H1 (cell line): ENCODE results near the gene NSFL1C. TPM values are rescaled to one million over a fixed set of nuclear protein-coding genes. Genes with fewer than 3 reads are reported as not detected.

Source experiments
- CTCF ChIA-PET: fragments of 300-600 bp; sonication (Branson Sonifier 250); formaldehyde crosslinking; loops from one replicate; lab custom pipeline; 2021; ENCODE audit not compliant: partially characterized antibody; lab: Charles Lee
- POLR2A ChIA-PET: fragments of 300-600 bp; sonication (Branson Sonifier 250); formaldehyde crosslinking; loops from one replicate; lab custom pipeline; 2021; ENCODE audit warnings: inconsistent platforms; ENCODE audit not compliant: partially characterized antibody; lab: Charles Lee
- DNase-seq, 2 experiments: peaks; one replicate each; pipeline versions ENCODE4 v3.0.0 to v3.0.0-alpha.2; 2010 to 2022; ENCODE audit warnings: low spot score in 2 of 2, low read depth in 1 of 2, mixed read lengths in 1 of 2
- FAIRE-seq: peaks from 2 replicates; lab custom pipeline; 2011; peaks lifted over from hg19 to GRCh38; lab: Jason Lieb, UNC
- H2AFZ ChIP-seq: 2 replicates; pipeline ENCODE4 v1.8.1; 2012; ENCODE audit warnings: low read length, inconsistent platforms
- H2AK5ac ChIP-seq: 2 replicates; pipeline ENCODE4 v1.6.1; 2013; ENCODE audit warnings: low read depth, low read length
- H2BK120ac ChIP-seq: replicated peaks from 2 replicates; pipeline ENCODE3; 2013; ENCODE audit warnings: low read depth, low read length, inconsistent platforms
- H2BK12ac ChIP-seq: 2 replicates; pipeline ENCODE4 v1.6.1; 2013; ENCODE audit warnings: low read depth, low read length
- H2BK15ac ChIP-seq: 2 replicates; pipeline ENCODE4 v1.6.1; 2013; ENCODE audit warnings: low read length
- H2BK20ac ChIP-seq: 2 replicates; pipeline ENCODE4 v1.6.1; 2013; ENCODE audit warnings: low read length
- H2BK5ac ChIP-seq: 2 replicates; pipeline ENCODE4 v1.6.1; 2013; ENCODE audit warnings: low read depth, low read length
- H3K14ac ChIP-seq: 2 replicates; pipeline ENCODE4 v1.6.1; 2013; ENCODE audit warnings: inconsistent platforms; ENCODE audit not compliant: insufficient read length
- H3K18ac ChIP-seq: 2 replicates; pipeline ENCODE4 v1.6.1; 2013; ENCODE audit warnings: low read length; ENCODE audit errors: extremely low read depth
- H3K23ac ChIP-seq: 2 replicates; pipeline ENCODE4 v1.6.1; 2013; ENCODE audit warnings: inconsistent platforms; ENCODE audit not compliant: insufficient read length
- H3K23me2 ChIP-seq: 2 replicates; pipeline ENCODE4 v1.6.1; 2013; ENCODE audit warnings: low read depth, low read length
- H3K27ac ChIP-seq: 2 replicates; pipeline ENCODE4 v1.6.1; 2011; ENCODE audit warnings: low read depth, low read length, inconsistent platforms
- H3K27me3 ChIP-seq, 4 experiments: replicated peaks in 1 of 4; 1 replicate in 1 of 4; 2 replicates in 3 of 4; pipeline versions ENCODE4 v1.6.1 to v1.8.1; 2011 to 2013; ENCODE audit warnings: low read length in 3 of 4, mild to moderate bottlenecking in 3 of 4, inconsistent platforms in 2 of 4, mixed read lengths in 2 of 4, moderate library complexity in 1 of 4; ENCODE audit not compliant: control insufficient read depth in 3 of 4, insufficient read depth in 3 of 4; ENCODE audit errors: extremely low read depth in 1 of 4
- H3K36me3 ChIP-seq, 4 experiments: 2 replicates each; pipeline versions ENCODE4 v1.6.1 to v1.8.1; 2011 to 2013; ENCODE audit warnings: mild to moderate bottlenecking in 4 of 4, low read length in 3 of 4, moderate library complexity in 2 of 4, control low read depth in 1 of 4, inconsistent platforms in 1 of 4; ENCODE audit not compliant: insufficient read depth in 4 of 4, control insufficient read depth in 2 of 4
- H3K4ac ChIP-seq: replicated peaks from 2 replicates; pipeline ENCODE3; 2013; ENCODE audit warnings: low read length, low read depth, mixed read lengths, inconsistent platforms; ENCODE audit not compliant: insufficient read length
- H3K4me1 ChIP-seq, 4 experiments: replicated peaks in 1 of 4; 1 replicate in 1 of 4; 2 replicates in 3 of 4; pipeline versions ENCODE4 v1.6.1 to v1.8.1; 2011 to 2013; ENCODE audit warnings: low read length in 3 of 4, inconsistent platforms in 2 of 4, mixed read lengths in 1 of 4; ENCODE audit not compliant: insufficient read depth in 4 of 4, control insufficient read depth in 3 of 4
- H3K4me2 ChIP-seq, 2 experiments: 2 replicates each; pipeline versions ENCODE4 v1.6.1 to v1.8.1; 2011 to 2013; ENCODE audit warnings: low read depth in 2 of 2, low read length in 2 of 2, control low read depth in 1 of 2, inconsistent platforms in 1 of 2, mild to moderate bottlenecking in 1 of 2; ENCODE audit not compliant: insufficient read depth in 1 of 2
- H3K4me3 ChIP-seq, 4 experiments: fragments of 200-600, 300-600 bp in 1 of 4; sonication (generic), shearing (Covaris generic), sonication (Bioruptor Twin) in 1 of 4; 2 replicates each; pipeline versions ENCODE4 v1.5.1 to v1.8.1; 2011 to 2016; ENCODE audit warnings: low read length in 4 of 4, low read depth in 3 of 4, control low read depth in 2 of 4, inconsistent platforms in 2 of 4, mild to moderate bottlenecking in 2 of 4, mixed read lengths in 1 of 4, moderate library complexity in 1 of 4; ENCODE audit not compliant: insufficient read depth in 2 of 4; ENCODE audit errors: extremely low read depth in 1 of 4
- H3K56ac ChIP-seq: replicated peaks from 2 replicates; pipeline ENCODE3; 2013; ENCODE audit warnings: low read depth, mild to moderate bottlenecking, mixed read lengths, low read length, inconsistent platforms; ENCODE audit not compliant: insufficient read length
- H3K79me1 ChIP-seq: 2 replicates; pipeline ENCODE4 v1.6.1; 2013; ENCODE audit warnings: low read depth, low read length, control low read depth
- H3K79me2 ChIP-seq, 2 experiments: 2 replicates each; pipeline versions ENCODE4 v1.6.1 to v1.8.1; 2012 to 2013; ENCODE audit warnings: low read length in 2 of 2, mild to moderate bottlenecking in 2 of 2, inconsistent platforms in 1 of 2; ENCODE audit not compliant: insufficient read depth in 2 of 2, control insufficient read depth in 1 of 2
- H3K9ac ChIP-seq, 4 experiments: replicated peaks in 1 of 4; 1 replicate in 1 of 4; 2 replicates in 3 of 4; pipeline versions ENCODE4 v1.6.1 to v1.8.1; 2011 to 2013; ENCODE audit warnings: low read depth in 3 of 4, low read length in 3 of 4, control low read depth in 2 of 4, mild to moderate bottlenecking in 2 of 4, moderate library complexity in 2 of 4, inconsistent platforms in 1 of 4; ENCODE audit errors: extremely low read depth in 1 of 4
- H3K9me3 ChIP-seq, 2 experiments: 2 replicates each; pipeline versions ENCODE4 v1.6.1 to v1.8.1; 2012 to 2013; ENCODE audit warnings: mild to moderate bottlenecking in 2 of 2, moderate library complexity in 2 of 2, control low read depth in 1 of 2, inconsistent platforms in 1 of 2, low read depth in 1 of 2, low read length in 1 of 2, mixed read lengths in 1 of 2; ENCODE audit not compliant: insufficient read depth in 2 of 2
- H4K20me1 ChIP-seq, 2 experiments: replicated peaks in 1 of 2; 2 replicates each; pipeline versions ENCODE3 to v1.8.1; 2011 to 2013; ENCODE audit warnings: inconsistent platforms in 2 of 2, low read length in 2 of 2, mild to moderate bottlenecking in 1 of 2; ENCODE audit not compliant: insufficient read depth in 2 of 2, control insufficient read depth in 1 of 2
- H4K5ac ChIP-seq: 2 replicates; pipeline ENCODE4 v1.6.1; 2013; ENCODE audit warnings: low read length, low read depth, mixed read lengths, inconsistent platforms; ENCODE audit not compliant: insufficient read length
- H4K8ac ChIP-seq: 2 replicates; pipeline ENCODE4 v1.8.0; 2013; ENCODE audit warnings: mild to moderate bottlenecking, moderate library complexity, low read length, inconsistent platforms; ENCODE audit not compliant: insufficient read depth; ENCODE audit errors: extremely low read depth
- H4K91ac ChIP-seq: replicated peaks from 2 replicates; pipeline ENCODE3; 2013; ENCODE audit warnings: low read length, mixed read lengths, inconsistent platforms; ENCODE audit not compliant: insufficient read length
- ATF3 ChIP-seq: IDR thresholded peaks from 2 replicates; pipeline ENCODE4 v1.6.1; 2011; ENCODE audit warnings: low read depth, mild to moderate bottlenecking, low read length; ENCODE audit not compliant: insufficient read depth
- CTCF ChIP-seq, 3 experiments: IDR thresholded peaks; 1 replicate in 2 of 3; 2 replicates in 1 of 3; pipeline versions ENCODE4 v1.5.1 to v1.6.1; 2011; ENCODE audit warnings: low read length in 3 of 3, mild to moderate bottlenecking in 3 of 3, inconsistent platforms in 2 of 3, low read depth in 1 of 3, moderate library complexity in 1 of 3; ENCODE audit not compliant: insufficient read depth in 1 of 3; ENCODE audit errors: control extremely low read depth in 1 of 3
- EZH2 ChIP-seq: fragments of 200-600 bp; sonication (generic); IDR thresholded peaks from 2 replicates; pipeline ENCODE4 v1.7.1; 2012; ENCODE audit warnings: low read depth, mild to moderate bottlenecking, moderate library complexity, low read length, inconsistent platforms; ENCODE audit not compliant: severe bottlenecking
- NRF1 ChIP-seq: IDR thresholded peaks from 2 replicates; pipeline ENCODE4 v1.6.1; 2011; ENCODE audit warnings: mild to moderate bottlenecking, low read depth, low read length, improper control_type of control experiment
- SAP30 ChIP-seq: fragments of 300-600 bp; sonication (generic); IDR thresholded peaks from 2 replicates; pipeline ENCODE4 v1.7.1; 2012; ENCODE audit warnings: low read length, moderate library complexity, mild to moderate bottlenecking, inconsistent platforms; ENCODE audit not compliant: insufficient read depth, insufficient replicate concordance
- SIN3A ChIP-seq, 2 experiments: IDR thresholded peaks in 1 of 2; conservative IDR thresholded peaks in 1 of 2; 2 replicates each; pipeline ENCODE4 v1.6.1; 2011 to 2012; ENCODE audit warnings: low read length in 2 of 2, improper control_type of control experiment in 1 of 2, low read depth in 1 of 2, mild to moderate bottlenecking in 1 of 2
- SRF ChIP-seq: IDR thresholded peaks from 2 replicates; pipeline ENCODE4 v1.6.1; 2011; ENCODE audit warnings: mild to moderate bottlenecking, low read depth, low read length, moderate library complexity
- TBP ChIP-seq: IDR thresholded peaks from 2 replicates; pipeline ENCODE4 v1.6.1; 2011; ENCODE audit warnings: low read depth, low read length, improper control_type of control experiment
- TEAD4 ChIP-seq: IDR thresholded peaks from 2 replicates; pipeline ENCODE4 v1.6.1; 2012; ENCODE audit warnings: low read depth, low read length, inconsistent platforms, mixed read lengths
- WGBS, 2 experiments: shearing (Covaris generic) in 1 of 2; methylation state at CpG; one replicate each; pipeline versions ENCODE4 v1.1.6 to v1.1.7; 2013 to 2015; ENCODE audit warnings: low lambda C conversion rate in 2 of 2, mixed read lengths in 2 of 2, inconsistent platforms in 1 of 2, low coverage in 1 of 2, missing lambda C conversion rate in 1 of 2; ENCODE audit not compliant: insufficient replicate concordance in 2 of 2, insufficient coverage in 1 of 2, insufficient read length in 1 of 2; ENCODE audit errors: extremely low coverage in 1 of 2, missing lambda C conversion rate in 1 of 2; 5-methylcytosine and 5-hydroxymethylcytosine counted together
- polyA plus RNA-seq, 7 experiments: library from polyadenylated mRNA; depleted of rRNA in 3 of 7; stranded (reverse) in 5 of 7; unstranded in 2 of 7; fragments of >200 nt in 5 of 7; fragments of 200-250 nt in 2 of 7; gene quantifications; 1 replicate in 5 of 7; 2 replicates in 1 of 7; 4 replicates in 1 of 7; pipeline versions ENCODE4 v1.2.1 to v1.2.3, GENCODE V29; 2011 to 2013; ENCODE audit warnings: missing spikeins in 2 of 7, mixed read lengths in 2 of 7
- total RNA-seq: library from RNA; stranded (reverse); fragmentation: NEBNext Ultra II Directional; extraction: Animal tissue kit (Norgen Biotek cat#: 25700); gene quantifications from 2 replicates; pipeline ENCODE4 v1.2.1, GENCODE V29; 2021

The NSFL1C gene
- total and polyA plus RNA-seq, 2 of the 8 experiments (the other 6 are each of a cell fraction or from before 2014, with no cell fraction given) = 21.6 to 98.0 TPM

GRCh38 chr20:1490643-1491195 is 24.1 kb upstream of the NSFL1C start:
- H3K27ac ChIP-seq = no peak overlapping the region
- no peak overlapping the region for H3K9ac ChIP-seq
- H3K14ac ChIP-seq = no peak overlapping the region
- H3K79me2 ChIP-seq = no peaks in the 10 kb centered on the region
- FAIRE-seq (no peak), DNase-seq (no peak)
- no peak overlapping the region for H3K4me3 ChIP-seq
- H3K36me3 ChIP-seq = no peaks in the 10 kb centered on the region
- H4K20me1 ChIP-seq = no peaks in the 10 kb centered on the region
- no peak overlapping the region for H2BK5ac ChIP-seq
- H3K79me1 ChIP-seq = no peaks in the 10 kb centered on the region
- H3K4ac ChIP-seq = no peak overlapping the region
- no peak overlapping the region for H4K5ac ChIP-seq
- H3K56ac ChIP-seq = no peak overlapping the region
- no peak overlapping the region for H2AK5ac ChIP-seq
- no peak overlapping the region for H4K8ac ChIP-seq
- H3K23me2 ChIP-seq = no peaks in the 10 kb centered on the region
- no peak overlapping the region for H3K23ac ChIP-seq
- H2BK12ac ChIP-seq = no peak overlapping the region
- no peak overlapping the region for H2BK15ac ChIP-seq
- WGBS, 2 experiments = 83% methylated on average over 9 of the region's 9 CpGs; no CpG with 5 or more reads in 1 of the 2 experiments
- H2BK20ac ChIP-seq = no peak overlapping the region
- no peak overlapping the region for H3K4me2 ChIP-seq
- no peak overlapping the region for H3K18ac ChIP-seq
- no peaks in the 10 kb centered on the region for H3K4me1 ChIP-seq
- H3K27me3 ChIP-seq = peaks cover 0 to 4% (median 1%) of the 10 kb centered on the region in 4 experiments; a peak in 2 of 7 replicates
- no peak overlapping the region for H4K91ac ChIP-seq
- CTCF ChIA-PET = interaction anchor here (0.9 to 2.3 kb wide), 8 partner anchors 10 to 274 kb away, joined by 3 to 22 read pairs (median 3); partner anchors contain the start of gene NSFL1C
- H2BK120ac ChIP-seq = no peak overlapping the region
- H2AFZ ChIP-seq = no peak overlapping the region
- H3K9me3 ChIP-seq = no peaks in the 10 kb centered on the region
- POLR2A ChIA-PET = interaction anchor here (0.8 to 2.7 kb wide), 2 partner anchors 9 to 14 kb away, joined by 3 to 7 read pairs; no protein-coding TSS in a partner anchor
- TF ChIP-seq SIN3A (conservative IDR thresholded peaks at IDR 0.05 in 1 of 2, IDR thresholded peaks at IDR 0.05 in 1 of 2; ENCODE audit: low read depth in 1 of 2, low read length in 2 of 2) (no peak), TEAD4 (no peak), SRF (no peak), CTCF (IDR thresholded peaks at IDR 0.05; ENCODE audit: control extremely low read depth in 1 of 3, insufficient read depth in 1 of 3, low read depth in 1 of 3, low read length in 3 of 3) (no peak), TBP (no peak), EZH2 (no peak), NRF1 (no peak), ATF3 (no peak), SAP30 (no peak)
